ENCODE data around the gene ARHGAP21.
"Not testable (repeated sequence)": the region's sequence is repeated elsewhere in the genome, so short reads cannot be mapped to it uniquely, and the experiment has no call there.

ARHGAP21 gene

GRCh38 chr10:24680647-24681524, 42.8 kb downstream of the ARHGAP21 start:
- DNase-seq, result no peak

- no peak for DNase-seq
These were observed 44.9 kb downstream of the ARHGAP21 start for GRCh38 chr10:24678757-24679156.

DNA sequence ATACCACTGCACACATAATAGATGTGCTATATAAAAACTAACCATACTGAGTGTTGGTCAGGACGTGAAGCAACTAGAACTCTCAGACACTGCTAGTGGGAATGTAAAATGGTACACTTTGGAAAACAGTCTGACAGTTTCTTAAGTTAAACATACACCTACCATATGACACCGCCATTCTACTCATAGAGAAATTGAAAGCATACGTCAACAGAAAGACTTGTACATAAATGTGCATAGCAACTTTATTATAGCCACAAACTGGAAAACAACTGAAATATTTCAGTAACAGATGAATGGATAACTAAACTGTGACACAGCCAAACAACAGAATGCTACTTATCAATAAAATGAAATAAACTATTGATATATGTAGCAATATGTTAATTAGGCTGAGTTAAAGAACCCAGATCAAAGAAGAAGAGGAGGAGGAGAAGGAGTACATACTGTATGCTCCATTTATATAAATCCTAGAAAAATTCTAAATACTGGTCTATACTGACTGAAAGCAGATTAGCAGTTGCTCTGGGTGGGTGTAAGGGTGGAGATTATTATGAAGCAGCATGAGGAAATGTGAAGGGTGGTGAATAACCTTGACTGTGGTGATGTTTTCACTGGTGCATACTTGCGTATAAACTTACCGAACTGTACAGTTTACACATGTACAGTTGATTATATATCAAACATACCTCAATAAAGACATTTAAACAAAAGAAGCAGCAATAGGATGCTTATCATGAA, 48.6 kb downstream of the ARHGAP21 start:
- DNase-seq, result no peak

DNA sequence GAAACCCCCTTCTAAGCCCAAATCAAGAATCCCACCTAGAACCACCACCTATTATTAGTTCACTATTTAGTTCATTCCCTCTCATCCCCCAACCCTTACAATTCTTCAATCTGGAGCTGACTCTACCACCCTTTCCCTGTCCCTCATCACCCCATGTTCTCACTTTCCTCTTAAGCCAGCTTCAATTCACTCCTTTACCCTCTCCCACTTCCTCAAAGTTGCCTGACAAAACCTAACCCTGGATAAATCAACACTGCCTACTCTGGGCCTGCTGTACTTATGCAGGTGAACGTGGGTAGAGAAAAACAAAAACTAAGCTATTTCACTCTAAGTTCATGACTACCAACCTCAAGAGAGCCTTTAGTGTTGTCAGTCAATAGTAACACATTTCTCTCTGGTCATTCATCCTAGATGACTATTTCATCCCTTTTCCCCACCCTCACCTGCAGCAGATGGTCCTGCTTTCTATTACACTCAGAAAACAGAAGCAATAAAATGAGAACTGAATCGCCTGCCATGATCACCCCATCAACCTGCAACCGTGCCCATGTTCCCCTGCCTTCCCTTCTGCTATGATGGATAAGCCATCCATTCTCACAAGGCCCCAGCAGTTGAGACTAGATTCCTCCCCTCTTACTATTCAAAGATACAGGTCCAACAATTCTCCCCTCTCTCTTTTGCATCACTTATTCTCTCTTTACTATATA, 52.6 kb downstream of the ARHGAP21 start:
- DNase-seq, result no peak

- no peak for DNase-seq
These were observed 54.3 kb downstream of the ARHGAP21 start for GRCh38 chr10:24669285-24669852.

DNA sequence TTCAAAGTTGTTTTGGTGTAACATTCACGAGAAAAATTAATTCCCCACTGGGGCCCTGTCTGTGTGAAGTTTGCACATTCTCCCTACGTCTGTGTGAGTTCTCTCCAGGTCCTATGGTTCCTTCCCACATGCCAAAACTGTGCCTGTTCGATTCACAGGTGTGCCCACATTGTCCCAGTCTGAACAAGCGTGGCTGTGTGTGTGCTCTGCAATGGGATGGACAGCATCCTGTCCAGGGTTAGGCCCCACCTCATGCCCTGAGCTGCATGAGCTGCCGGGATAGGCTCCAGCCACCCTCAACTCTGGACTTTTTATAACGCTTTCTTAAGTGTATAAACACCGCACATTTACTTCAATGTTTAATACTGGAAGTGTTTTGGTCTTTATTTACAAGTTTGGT, 55.4 kb downstream of the ARHGAP21 start:
- DNase-seq, result no peak

DNA sequence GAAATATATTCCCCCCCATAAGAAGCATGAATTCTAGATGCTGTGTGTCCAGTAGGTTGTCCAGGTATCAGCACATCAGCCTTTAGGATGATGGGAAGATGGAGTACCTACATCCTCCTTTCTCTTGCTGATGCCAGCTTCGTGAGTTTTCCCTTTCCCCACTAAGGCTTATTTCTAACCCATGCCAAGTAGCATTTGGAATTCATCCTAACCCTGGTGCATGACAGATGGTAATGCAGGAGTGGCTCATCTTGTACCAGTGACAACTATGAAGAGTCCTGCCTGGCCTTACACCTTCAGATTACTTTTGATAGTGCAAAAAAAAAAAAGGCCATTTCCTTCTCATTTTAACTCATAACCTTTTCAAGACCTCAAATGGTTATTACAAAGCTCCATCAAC, 58.7 kb downstream of the ARHGAP21 start:
- DNase-seq, result no peak

GRCh38 chr10:24661376-24661775, 62.3 kb downstream of the ARHGAP21 start:
- DNase-seq, result no peak

DNA sequence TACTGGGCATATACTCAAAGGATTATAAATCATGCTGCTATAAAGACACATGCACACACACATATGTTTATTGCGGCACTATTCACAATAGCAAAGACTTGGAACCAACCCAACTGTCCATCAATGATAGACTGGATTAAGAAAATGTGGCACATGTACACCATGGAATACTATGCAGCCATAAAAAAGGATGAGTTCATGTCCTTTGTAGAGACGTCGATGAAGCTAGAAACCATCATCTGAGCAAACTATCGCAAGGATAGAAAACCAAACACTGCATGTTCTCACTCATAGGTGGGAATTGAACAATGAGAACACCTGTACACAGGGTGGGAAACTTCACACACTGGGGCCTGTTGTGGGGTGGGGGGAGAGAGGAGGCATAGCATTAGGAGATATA, 65.4 kb downstream of the ARHGAP21 start:
- DNase-seq, result not testable (repeated sequence)

DNA sequence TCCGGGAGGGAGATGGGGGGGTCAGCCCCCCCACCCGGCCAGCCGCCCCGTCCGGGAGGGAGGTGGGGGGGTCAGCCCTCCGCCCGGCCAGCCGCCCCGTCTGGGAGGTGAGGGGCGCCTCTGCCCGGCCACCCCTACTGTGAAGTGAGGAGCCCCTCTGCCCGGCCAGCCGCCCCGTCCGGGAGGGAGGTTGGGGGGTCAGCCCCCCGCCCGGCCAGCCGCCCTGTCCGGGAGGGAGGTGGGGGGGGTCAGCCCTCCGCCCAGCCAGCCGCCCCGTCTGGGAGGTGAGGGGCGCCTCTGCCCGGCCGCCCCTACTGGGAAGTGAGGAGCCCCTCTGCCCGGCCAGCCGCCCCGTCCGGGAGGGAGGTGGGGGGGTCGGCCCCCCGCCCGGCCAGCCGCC, 67.4 kb downstream of the ARHGAP21 start:
- not testable (repeated sequence) for DNase-seq

DNA sequence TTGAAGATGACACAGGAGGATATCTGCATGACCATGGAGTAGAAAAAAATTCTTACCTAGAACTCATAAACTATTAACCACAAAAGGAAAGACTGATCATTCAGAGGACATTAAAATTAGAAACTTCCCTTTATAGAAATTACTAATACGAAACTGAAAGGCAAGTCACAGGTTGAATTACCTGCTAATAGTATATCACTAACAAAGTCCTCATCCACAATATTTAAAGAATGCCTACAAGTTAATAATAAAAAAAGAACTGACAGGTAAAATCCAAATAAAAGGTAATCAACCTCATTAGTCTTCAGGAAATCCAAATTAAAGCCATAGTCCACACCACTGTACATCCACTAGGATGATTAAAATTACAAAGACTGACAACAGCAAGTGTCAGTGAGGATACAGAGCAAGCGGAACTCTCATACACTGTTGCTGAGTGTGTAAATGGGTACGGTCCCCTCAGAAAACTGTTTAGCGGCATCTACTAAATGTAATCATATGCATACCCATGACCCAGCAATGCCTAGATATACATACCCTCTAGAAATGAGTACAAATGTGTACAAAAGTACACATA, 71.2 kb downstream of the ARHGAP21 start:
- no peak for DNase-seq

DNA sequence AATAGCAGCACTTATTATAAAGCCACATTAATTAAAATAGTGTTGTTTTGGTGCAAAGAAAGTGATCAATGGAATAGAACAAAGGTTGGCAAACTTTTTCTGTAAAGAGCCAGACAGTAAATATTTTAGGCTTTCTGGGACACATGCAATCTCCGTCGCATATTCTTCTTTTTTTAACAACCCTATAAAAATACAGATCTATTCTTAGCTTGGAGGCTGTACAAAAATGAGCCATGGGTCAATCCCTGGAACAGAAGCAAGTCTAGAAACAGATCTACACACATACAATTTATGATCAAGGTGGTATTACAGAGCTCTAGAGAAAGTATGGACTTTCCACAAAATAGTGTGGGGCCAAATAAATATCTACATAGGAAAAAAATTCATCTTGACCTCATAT, 71.8 kb downstream of the ARHGAP21 start:
- no peak for DNase-seq

- DNase-seq, result no peak
These were observed 72.9 kb downstream of the ARHGAP21 start for GRCh38 chr10:24650669-24651391.

- DNase-seq, result peak; percentile 55
These were observed 77.9 kb downstream of the ARHGAP21 start for GRCh38 chr10:24645784-24646183.

- DNase-seq, result no peak
These were observed 78.7 kb downstream of the ARHGAP21 start for GRCh38 chr10:24645022-24645421.

DNA sequence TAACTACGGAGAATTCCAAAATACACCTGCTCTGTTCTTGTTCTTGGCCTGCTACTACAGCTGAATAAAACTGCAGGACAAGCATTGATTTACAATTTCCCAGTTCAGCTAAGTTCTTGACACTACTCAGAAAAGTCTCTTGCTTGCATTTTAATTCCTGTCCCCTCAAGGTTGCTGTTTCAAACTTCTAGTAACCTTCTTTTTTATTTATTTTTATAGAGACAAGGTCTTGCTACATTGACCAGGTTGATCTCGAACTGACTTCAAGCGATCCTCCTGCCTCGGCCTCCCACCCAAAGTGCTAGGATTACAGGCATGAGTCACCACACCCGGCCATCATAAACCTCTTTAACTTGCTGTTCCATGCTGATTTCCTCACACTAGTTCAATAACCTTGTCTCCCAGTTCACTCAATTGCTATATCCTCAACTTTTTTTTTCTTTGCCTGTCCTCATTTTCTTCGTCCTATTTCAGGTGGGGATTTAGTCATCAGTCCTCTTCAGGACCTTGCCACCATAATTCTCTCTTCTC, 79.9 kb downstream of the ARHGAP21 start:
- DNase-seq, result peak; percentile 19

DNA sequence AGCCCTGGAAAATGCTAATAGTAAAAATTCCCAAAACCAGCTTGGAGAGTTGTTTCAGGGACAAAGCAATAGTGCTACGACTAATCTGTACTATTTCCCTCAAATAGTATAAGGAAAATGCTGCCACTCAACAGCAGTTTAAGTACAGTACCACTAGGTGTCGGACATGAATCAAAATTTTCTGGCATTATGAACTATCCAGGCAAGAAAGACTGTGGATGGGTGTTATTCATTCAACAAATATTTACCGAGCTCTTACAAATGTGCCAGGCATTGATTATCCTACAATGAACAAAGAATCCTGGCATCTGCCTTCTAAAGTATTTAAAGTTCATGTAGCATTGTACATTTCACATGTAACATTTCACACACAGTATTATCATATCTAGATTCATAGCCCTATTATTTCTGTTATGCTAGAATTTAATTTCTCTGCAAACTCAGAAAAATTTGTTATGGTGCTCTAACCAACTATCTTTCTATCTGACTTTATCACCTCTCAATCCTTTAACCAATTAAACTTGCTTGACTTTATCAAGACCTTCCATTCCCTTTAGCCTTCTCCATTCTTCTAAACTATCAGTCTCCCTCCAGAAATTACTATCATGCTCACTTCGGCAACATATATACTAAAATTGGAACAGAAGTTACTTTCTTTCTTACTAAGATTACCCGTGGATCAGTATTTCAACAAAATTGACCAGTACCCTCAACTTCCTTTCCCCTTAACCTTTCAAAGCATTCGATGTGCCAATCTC, 80.6 kb downstream of the ARHGAP21 start:
- peak; percentile 89 for DNase-seq

DNA sequence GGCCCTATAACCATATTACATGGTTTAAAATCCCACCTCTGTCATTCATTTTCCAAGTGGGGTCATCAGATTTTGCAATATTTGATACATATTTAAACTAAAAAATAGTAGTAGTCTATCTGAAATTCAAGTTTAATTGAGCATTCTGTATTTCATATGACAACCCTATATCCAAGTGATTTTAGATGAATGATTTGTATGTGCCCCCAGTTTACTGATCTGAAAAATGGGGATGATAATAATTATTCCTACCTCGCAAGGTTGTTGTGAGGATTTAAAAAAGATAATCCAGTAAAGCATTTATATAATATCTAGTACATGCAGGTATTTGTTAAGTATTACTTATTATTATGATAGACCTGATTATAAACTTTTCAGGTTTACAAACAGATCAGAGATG, 84.6 kb downstream of the ARHGAP21 start:
- DNase-seq, result no peak

DNA sequence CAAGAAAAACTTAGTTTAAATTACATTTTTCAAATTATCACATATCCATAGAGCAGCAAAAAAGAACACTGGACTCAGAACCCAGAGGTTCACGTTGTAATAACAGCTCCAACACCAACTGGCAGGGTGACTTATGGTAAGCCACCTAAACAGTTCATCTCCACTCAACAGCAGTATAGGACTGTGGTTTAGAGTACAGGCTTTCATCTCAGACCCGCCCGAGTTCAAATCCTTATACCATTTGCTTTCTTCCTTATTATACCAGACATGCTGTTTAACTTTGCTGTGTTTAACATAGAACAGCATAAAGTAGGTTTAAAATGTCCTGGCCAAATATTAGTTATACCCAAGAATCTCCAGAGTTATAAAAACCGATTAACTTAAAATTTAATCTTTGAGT, 97.9 kb downstream of the ARHGAP21 start:
- DNase-seq, result no peak

GRCh38 chr10:24623383-24623782, 100.3 kb downstream of the ARHGAP21 start:
- DNase-seq, result no peak

GRCh38 chr10:24622781-24623301, 100.8 kb downstream of the ARHGAP21 start:
- no peak for DNase-seq
